ENCODE results near the gene TEX13C.
"Not testable (repeated sequence)": the region's sequence is repeated elsewhere in the genome, so short reads cannot be mapped to it uniquely, and the experiment has no call there.

Gene TEX13C

GRCh38 chrX:125319646-125320521 lies at the start of gene TEX13C:
TSS of gene TEX13C (plus strand) at chrX:125319871. CDS start at chrX:125320120, 249 bp downstream.
- Mint-ChIP-seq H3K9me3 (no peaks in the 10 kb centered on the region), H3K36me3 (ENCODE audit: low read depth) (no peaks in the 10 kb centered on the region), H3K27ac (no peak within 1 kb of the TSS), H3K4me1 (ENCODE audit: low read depth) (no peaks in the 10 kb centered on the region), H3K27me3 (no peaks in the 10 kb centered on the region), H3K4me3 (no peak within 1 kb of the TSS)

DNA sequence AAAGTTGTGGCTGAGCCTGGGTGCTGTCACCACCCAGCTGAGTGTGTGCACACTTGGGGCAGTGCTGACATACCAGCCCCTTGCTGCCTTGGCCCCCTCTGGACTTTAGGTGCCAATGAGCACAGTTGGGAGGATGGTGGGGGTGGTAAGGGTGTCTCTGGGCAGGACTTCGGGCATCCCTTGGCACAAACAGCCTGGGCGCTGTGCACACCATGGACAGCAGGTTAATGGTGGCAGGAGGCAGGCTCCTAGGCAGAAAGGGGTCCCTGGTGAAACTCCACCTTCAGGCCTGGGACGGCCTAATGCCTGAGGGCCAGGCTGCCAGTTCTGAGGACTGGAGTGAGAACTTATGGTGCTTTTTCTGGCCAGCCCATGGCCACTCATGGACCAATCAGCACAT lies 32.4 kb upstream of the TEX13C start:
- Mint-ChIP-seq H3K27me3 (peaks cover 3% of the 10 kb centered on the region), H3K36me3 (ENCODE audit: low read depth) (no peaks in the 10 kb centered on the region), H3K4me3 (no peak overlapping the region), H3K4me1 (ENCODE audit: low read depth) (no peaks in the 10 kb centered on the region), H3K9me3 (no peaks in the 10 kb centered on the region), H3K27ac (no peak overlapping the region)

GRCh38 chrX:125288343-125288742 lies 31.3 kb upstream of the TEX13C start:
- H3K27ac Mint-ChIP-seq, result no peak overlapping the region

GRCh38 chrX:125289209-125289608 lies 30.5 kb upstream of the TEX13C start:
- H3K27me3 Mint-ChIP-seq, result peaks cover 3% of the 10 kb centered on the region
- peaks cover 10% of the 10 kb centered on the region for H3K4me1 Mint-ChIP-seq (ENCODE audit: low read depth)
- no peak overlapping the region for H3K4me3 Mint-ChIP-seq
- no peak overlapping the region for H3K27ac Mint-ChIP-seq
- no peaks in the 10 kb centered on the region for H3K36me3 Mint-ChIP-seq (ENCODE audit: low read depth)
- H3K9me3 Mint-ChIP-seq, result no peaks in the 10 kb centered on the region

More at GRCh38 chrX:125288343-125288742, 31.3 kb upstream of the TEX13C start:
- no peaks in the 10 kb centered on the region for H3K36me3 Mint-ChIP-seq (ENCODE audit: low read depth)
- no peak overlapping the region for H3K4me3 Mint-ChIP-seq
- H3K4me1 Mint-ChIP-seq (ENCODE audit: low read depth), result peaks cover 2% of the 10 kb centered on the region
- no peaks in the 10 kb centered on the region for H3K9me3 Mint-ChIP-seq
- peaks cover 3% of the 10 kb centered on the region for H3K27me3 Mint-ChIP-seq

- no peaks in the 10 kb centered on the region for H3K27me3 Mint-ChIP-seq
- peaks cover 17% of the 10 kb centered on the region for H3K4me1 Mint-ChIP-seq (ENCODE audit: low read depth)
- no peak overlapping the region for H3K4me3 Mint-ChIP-seq
- no peak overlapping the region for H3K27ac Mint-ChIP-seq
- H3K9me3 Mint-ChIP-seq, result no peaks in the 10 kb centered on the region
- no peaks in the 10 kb centered on the region for H3K36me3 Mint-ChIP-seq (ENCODE audit: low read depth)
These were observed 29.8 kb upstream of the TEX13C start for GRCh38 chrX:125289920-125290319.

GRCh38 chrX:125291124-125291523 lies 28.5 kb upstream of the TEX13C start:
- no peaks in the 10 kb centered on the region for H3K27me3 Mint-ChIP-seq
- H3K9me3 Mint-ChIP-seq, result no peaks in the 10 kb centered on the region
- H3K36me3 Mint-ChIP-seq (ENCODE audit: low read depth), result no peaks in the 10 kb centered on the region
- no peak overlapping the region for H3K4me3 Mint-ChIP-seq
- peaks cover 22% of the 10 kb centered on the region for H3K4me1 Mint-ChIP-seq (ENCODE audit: low read depth)
- no peak overlapping the region for H3K27ac Mint-ChIP-seq

- Mint-ChIP-seq H3K9me3 (no peaks in the 10 kb centered on the region), H3K27me3 (no peaks in the 10 kb centered on the region), H3K36me3 (ENCODE audit: low read depth) (no peaks in the 10 kb centered on the region), H3K4me1 (ENCODE audit: low read depth) (peaks cover 22% of the 10 kb centered on the region), H3K27ac (peak overlapping the region; percentile 81), H3K4me3 (peak overlapping the region; percentile 26)
These were observed 25.6 kb upstream of the TEX13C start for GRCh38 chrX:125293850-125294780.

GRCh38 chrX:125295337-125295736 lies 24.3 kb upstream of the TEX13C start:
- H3K27me3 Mint-ChIP-seq, result no peaks in the 10 kb centered on the region
- no peaks in the 10 kb centered on the region for H3K9me3 Mint-ChIP-seq
- peaks cover 22% of the 10 kb centered on the region for H3K4me1 Mint-ChIP-seq (ENCODE audit: low read depth)
- H3K4me3 Mint-ChIP-seq, result peak overlapping the region; percentile 35
- H3K36me3 Mint-ChIP-seq (ENCODE audit: low read depth), result no peaks in the 10 kb centered on the region
- peak overlapping the region; percentile 81 for H3K27ac Mint-ChIP-seq

DNA sequence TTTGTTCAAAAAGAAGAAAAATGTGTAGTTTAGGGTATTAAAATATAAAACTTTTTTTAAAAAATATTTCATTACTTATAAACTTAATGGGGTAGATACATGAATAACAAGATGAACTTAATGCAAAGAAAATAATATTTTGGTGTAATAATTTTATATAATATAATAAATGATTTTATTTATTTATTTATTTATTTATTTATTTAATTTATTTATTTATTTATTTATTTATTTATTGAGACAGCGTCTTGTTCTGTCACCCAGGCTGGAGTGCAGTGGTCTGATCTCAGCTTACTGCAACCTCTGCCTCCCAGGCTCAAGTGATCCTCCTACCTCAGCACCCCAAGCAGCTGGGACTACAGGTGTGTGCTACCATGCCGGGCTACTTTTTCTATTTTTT lies 20.8 kb upstream of the TEX13C start:
- H3K4me1 Mint-ChIP-seq (ENCODE audit: low read depth), result peaks cover 15% of the 10 kb centered on the region
- H3K4me3 Mint-ChIP-seq, result no peak overlapping the region
- no peaks in the 10 kb centered on the region for H3K27me3 Mint-ChIP-seq
- no peaks in the 10 kb centered on the region for H3K36me3 Mint-ChIP-seq (ENCODE audit: low read depth)
- H3K9me3 Mint-ChIP-seq, result no peaks in the 10 kb centered on the region
- H3K27ac Mint-ChIP-seq, result no peak overlapping the region

GRCh38 chrX:125306335-125306866 lies 13.3 kb upstream of the TEX13C start:
- Mint-ChIP-seq H3K4me1 (ENCODE audit: low read depth) (no peaks in the 10 kb centered on the region), H3K9me3 (no peaks in the 10 kb centered on the region), H3K27ac (no peak overlapping the region), H3K4me3 (no peak overlapping the region), H3K36me3 (ENCODE audit: low read depth) (no peaks in the 10 kb centered on the region), H3K27me3 (peaks cover 7% of the 10 kb centered on the region)

GRCh38 chrX:125308653-125309052 lies 11.0 kb upstream of the TEX13C start:
- H3K4me3 Mint-ChIP-seq, result no peak overlapping the region
- no peaks in the 10 kb centered on the region for H3K4me1 Mint-ChIP-seq (ENCODE audit: low read depth)
- no peaks in the 10 kb centered on the region for H3K36me3 Mint-ChIP-seq (ENCODE audit: low read depth)
- H3K27ac Mint-ChIP-seq, result no peak overlapping the region
- H3K9me3 Mint-ChIP-seq, result no peaks in the 10 kb centered on the region
- H3K27me3 Mint-ChIP-seq, result peaks cover 7% of the 10 kb centered on the region

GRCh38 chrX:125319166-125319565 lies 505 bp upstream of the TEX13C start:
- not testable (repeated sequence) for H3K36me3 Mint-ChIP-seq (ENCODE audit: low read depth); H3K27me3 Mint-ChIP-seq; H3K4me1 Mint-ChIP-seq (ENCODE audit: low read depth); H3K9me3 Mint-ChIP-seq; H3K27ac Mint-ChIP-seq; H3K4me3 Mint-ChIP-seq

DNA sequence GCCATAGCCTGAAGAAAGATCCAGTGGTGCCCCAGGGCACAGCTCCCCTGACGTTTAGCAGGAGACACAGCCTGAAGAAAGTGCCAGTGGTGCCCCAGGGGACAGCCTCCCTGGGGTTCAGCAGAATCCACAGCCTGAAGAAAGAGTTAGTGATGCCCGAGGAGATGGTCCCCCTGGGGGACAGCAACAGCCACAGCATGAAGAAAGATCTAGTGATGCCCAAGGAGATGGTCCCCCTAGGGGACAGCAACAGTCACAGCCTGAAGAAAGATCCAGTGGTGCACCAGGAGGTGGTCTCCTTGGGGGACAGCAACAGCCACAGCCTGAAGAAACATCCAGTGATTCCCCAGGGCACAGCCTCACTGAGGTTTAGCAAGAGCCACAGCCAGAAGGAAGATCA lies 2.8 kb downstream of the TEX13C start:
- no peak overlapping the region for H3K27ac Mint-ChIP-seq
- H3K27me3 Mint-ChIP-seq, result no peaks in the 10 kb centered on the region
- no peak overlapping the region for H3K4me3 Mint-ChIP-seq
- H3K9me3 Mint-ChIP-seq, result no peaks in the 10 kb centered on the region
- no peaks in the 10 kb centered on the region for H3K4me1 Mint-ChIP-seq (ENCODE audit: low read depth)
- H3K36me3 Mint-ChIP-seq (ENCODE audit: low read depth), result no peaks in the 10 kb centered on the region

DNA sequence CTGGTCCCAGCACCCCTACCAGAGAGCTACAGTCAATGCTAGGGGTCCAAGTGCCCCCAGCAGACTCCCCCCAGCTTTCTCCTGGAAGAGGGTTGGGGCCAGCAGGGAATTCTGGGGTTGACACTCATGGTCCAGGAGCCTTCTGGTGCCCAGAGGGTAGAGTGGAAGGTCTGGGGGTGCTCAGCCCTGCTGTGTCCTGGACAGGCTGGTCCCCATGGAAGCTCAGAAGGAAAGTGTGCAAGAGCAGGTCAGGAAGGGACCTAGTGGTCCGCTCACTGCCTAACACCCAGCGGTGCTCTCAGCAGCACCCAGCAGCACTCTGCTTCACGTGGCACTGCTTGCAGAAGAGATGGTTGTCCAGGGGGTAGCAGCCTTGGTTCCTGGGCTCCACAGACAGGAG lies 6.9 kb downstream of the TEX13C start:
- Mint-ChIP-seq H3K4me3 (no peak overlapping the region), H3K4me1 (ENCODE audit: low read depth) (no peaks in the 10 kb centered on the region), H3K36me3 (ENCODE audit: low read depth) (no peaks in the 10 kb centered on the region), H3K27me3 (no peaks in the 10 kb centered on the region), H3K27ac (no peak overlapping the region), H3K9me3 (no peaks in the 10 kb centered on the region)

GRCh38 chrX:125327891-125328290 lies 8.2 kb downstream of the TEX13C start:
- H3K27ac Mint-ChIP-seq, result no peak overlapping the region
- no peak overlapping the region for H3K4me3 Mint-ChIP-seq
- H3K4me1 Mint-ChIP-seq (ENCODE audit: low read depth), result no peaks in the 10 kb centered on the region
- no peaks in the 10 kb centered on the region for H3K36me3 Mint-ChIP-seq (ENCODE audit: low read depth)
- H3K9me3 Mint-ChIP-seq, result no peaks in the 10 kb centered on the region
- H3K27me3 Mint-ChIP-seq, result no peaks in the 10 kb centered on the region

All from stimulated activated naive CD8-positive, alpha-beta T cell treated with anti-CD3 and anti-CD28 coated beads, Interleukin-15, Interleukin-2, amounts not matched to agents 100 ng/mL and 50 ng/mL, for 24 hours (primary cell).